MM.1S (cell line): ENCODE data around the gene MYH11.

Experiments
- CTCF ChIP-seq: fragments of 300-600 bp; sonication (generic); IDR thresholded peaks from 2 replicates; pipeline ENCODE4 v1.5.1; 2016; ENCODE audit warnings: antibody characterized with exemption, low read length, mixed read lengths
- EZH2 ChIP-seq: fragments of 300-600 bp; sonication (generic); optimal IDR thresholded peaks from 2 replicates; pipeline ENCODE3; 2017; ENCODE audit warnings: low read depth, mild to moderate bottlenecking, antibody characterized with exemption, low read length, mixed read lengths

GRCh38 chr16:15676506-15676905, 180.3 kb downstream of the MYH11 start:
- TF ChIP-seq CTCF (no peak), EZH2 (no peak)
